Kidney epithelial cell (primary cell): ENCODE data around the gene VDR. TPM values are rescaled to one million over a fixed set of nuclear protein-coding genes. Genes with fewer than 3 reads are reported as not detected.

ENCODE experiments used
- DNase-seq: peaks from one replicate; pipeline ENCODE4 v3.0.0-alpha.2; 2010; ENCODE audit warnings: low read depth
- H3K27me3 ChIP-seq: 2 replicates; pipeline ENCODE4 v1.6.0; 2011; ENCODE audit warnings: low read length; ENCODE audit not compliant: control insufficient read depth, insufficient read depth
- H3K36me3 ChIP-seq: 2 replicates; pipeline ENCODE4 v1.5.1; 2011; ENCODE audit warnings: low read length; ENCODE audit not compliant: control insufficient read depth, insufficient read depth
- H3K4me3 ChIP-seq: 2 replicates; pipeline ENCODE4 v1.5.1; 2011; ENCODE audit warnings: low read depth, mild to moderate bottlenecking, control low read depth, low read length
- total RNA-seq: library from RNA; depleted of rRNA; stranded (reverse); fragments of >200 nt; gene quantifications from 2 replicates; pipeline ENCODE4 v1.2.3, GENCODE V29; 2015
- TF ChIP-seq, protein P1 (sequence below): IDR thresholded peaks from 2 replicates; pipeline ENCODE4 v1.5.1; 2011; ENCODE audit warnings: mild to moderate bottlenecking, moderate library complexity, low read length, control low read depth, inconsistent platforms; ENCODE audit not compliant: insufficient read depth, poor library complexity, severe bottlenecking

The VDR gene
- total RNA-seq, 1 donor from 2014 or later: 21.9 TPM

GRCh38 chr12:47801170-47801903 lies 103.5 kb downstream of the VDR start:
- Histone ChIP-seq H3K4me3 (no peak overlapping the region), H3K36me3 (peaks cover 3% of the 10 kb centered on the region), H3K27me3 (no peaks in the 10 kb centered on the region)
- DNase-seq: no peak
- TF ChIP-seq, protein P1, sequence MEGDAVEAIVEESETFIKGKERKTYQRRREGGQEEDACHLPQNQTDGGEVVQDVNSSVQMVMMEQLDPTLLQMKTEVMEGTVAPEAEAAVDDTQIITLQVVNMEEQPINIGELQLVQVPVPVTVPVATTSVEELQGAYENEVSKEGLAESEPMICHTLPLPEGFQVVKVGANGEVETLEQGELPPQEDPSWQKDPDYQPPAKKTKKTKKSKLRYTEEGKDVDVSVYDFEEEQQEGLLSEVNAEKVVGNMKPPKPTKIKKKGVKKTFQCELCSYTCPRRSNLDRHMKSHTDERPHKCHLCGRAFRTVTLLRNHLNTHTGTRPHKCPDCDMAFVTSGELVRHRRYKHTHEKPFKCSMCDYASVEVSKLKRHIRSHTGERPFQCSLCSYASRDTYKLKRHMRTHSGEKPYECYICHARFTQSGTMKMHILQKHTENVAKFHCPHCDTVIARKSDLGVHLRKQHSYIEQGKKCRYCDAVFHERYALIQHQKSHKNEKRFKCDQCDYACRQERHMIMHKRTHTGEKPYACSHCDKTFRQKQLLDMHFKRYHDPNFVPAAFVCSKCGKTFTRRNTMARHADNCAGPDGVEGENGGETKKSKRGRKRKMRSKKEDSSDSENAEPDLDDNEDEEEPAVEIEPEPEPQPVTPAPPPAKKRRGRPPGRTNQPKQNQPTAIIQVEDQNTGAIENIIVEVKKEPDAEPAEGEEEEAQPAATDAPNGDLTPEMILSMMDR: peak; percentile 39

DNA sequence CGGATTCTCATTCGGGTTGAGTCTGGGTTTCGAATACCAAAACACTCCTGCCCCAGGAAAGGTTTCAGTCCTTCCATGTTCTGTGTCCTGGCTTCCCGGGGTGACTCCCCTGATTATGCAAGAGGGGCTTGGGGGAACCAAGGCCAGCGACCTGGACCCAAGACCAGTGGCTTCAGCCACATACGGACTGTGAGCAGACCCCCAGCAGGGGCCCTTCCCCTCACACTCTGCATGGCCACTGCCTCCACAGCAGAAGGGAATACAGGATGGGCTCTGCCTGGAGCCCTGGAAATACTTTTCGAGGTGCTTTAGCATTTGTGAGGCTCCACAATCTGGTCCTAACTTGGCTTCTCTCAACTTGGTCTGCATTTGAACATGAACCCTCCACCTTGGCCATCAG lies 104.2 kb downstream of the VDR start:
- H3K4me3 ChIP-seq: no peak overlapping the region
- TF ChIP-seq, protein P1: no peak

DNA sequence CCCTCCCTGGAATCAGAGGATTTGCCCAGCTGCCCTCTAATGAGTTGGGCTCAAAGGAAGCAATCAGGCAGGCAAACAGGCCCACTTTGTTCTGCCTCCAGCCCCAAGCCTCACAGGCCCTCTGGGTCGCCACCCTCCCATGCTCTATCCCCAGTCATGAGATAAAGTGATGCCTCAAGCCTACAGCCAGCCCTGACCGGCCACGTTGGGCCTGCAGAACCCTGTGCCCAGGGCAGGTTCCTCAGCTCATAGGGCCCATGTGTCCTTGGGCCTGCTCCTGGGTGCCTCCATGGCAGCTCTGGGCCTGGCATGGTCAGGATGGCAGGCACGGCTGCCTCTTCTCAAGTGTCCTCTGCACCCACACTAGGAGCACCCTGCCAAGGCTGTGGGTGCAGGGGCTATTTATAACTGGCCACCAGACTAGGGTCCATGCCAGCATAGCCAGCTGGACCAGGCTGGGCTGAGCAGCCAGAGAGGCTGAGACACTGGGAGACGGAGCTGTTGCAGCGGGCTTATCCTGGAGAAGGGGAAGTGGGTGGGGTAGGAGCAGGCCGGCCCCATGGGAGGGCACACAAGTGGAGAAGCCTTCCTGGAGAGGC lies 105.3 kb downstream of the VDR start:
- Histone ChIP-seq H3K36me3 (peaks cover 4% of the 10 kb centered on the region), H3K4me3 (no peak overlapping the region), H3K27me3 (no peaks in the 10 kb centered on the region)
- TF ChIP-seq, protein P1: no peak
- DNase-seq: no peak

More for the DNA sequence above, 104.2 kb downstream of the VDR start:
- peaks cover 3% of the 10 kb centered on the region for H3K36me3 ChIP-seq
- DNase-seq: no peak
- H3K27me3 ChIP-seq: no peaks in the 10 kb centered on the region

DNA sequence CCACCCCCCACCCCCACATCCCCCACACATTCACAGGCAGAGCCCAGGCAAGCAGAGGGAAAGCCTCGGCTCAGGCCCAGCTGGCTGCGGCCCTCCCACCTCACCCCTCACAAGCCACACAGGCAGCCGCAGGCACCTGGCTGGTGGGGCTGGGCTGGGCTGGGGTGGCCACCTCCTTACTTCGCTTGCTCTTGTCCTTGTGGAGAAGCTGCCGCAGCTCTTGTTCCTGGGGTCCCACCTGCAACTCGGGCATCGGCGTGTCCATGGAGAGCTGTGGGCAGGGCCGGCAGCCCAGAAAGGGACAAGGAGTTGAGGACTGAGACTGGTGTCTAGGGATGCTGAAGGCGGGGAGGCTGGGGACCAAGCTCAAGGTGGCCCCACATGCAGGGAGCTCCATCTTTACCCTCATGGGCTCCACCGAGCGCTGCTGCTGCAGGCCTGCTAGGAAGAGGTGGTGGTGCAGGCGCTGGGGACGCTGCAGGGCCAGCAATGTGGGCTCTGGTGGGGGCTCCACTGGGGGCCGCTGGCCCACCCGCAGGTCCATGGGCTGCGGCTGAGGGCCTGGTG lies 106.3 kb downstream of the VDR start:
- TF ChIP-seq, protein P1: no peak
- Histone ChIP-seq H3K4me3 (no peak overlapping the region), H3K27me3 (no peaks in the 10 kb centered on the region), H3K36me3 (peaks cover 8% of the 10 kb centered on the region)
- no peak for DNase-seq

DNA sequence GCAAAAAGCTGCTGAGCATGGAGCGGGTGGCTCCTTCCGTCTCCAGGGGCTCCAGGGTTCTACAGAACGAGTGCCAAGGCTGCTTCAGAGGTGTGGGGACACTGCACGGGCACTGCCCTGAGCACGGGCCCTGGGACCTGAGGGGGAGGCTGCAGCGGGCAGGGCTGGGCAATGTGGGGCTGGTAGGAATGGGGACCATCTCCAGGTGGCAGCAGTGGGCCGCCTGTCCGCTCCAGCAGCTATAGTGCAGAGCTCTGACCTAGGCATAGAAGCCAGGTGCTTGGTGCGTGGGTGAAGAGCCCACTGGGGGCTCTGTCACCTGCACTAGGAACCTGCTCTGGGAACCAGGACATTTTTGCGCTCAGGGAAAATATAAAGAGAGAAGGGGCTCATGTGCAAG lies 107.4 kb downstream of the VDR start:
- TF ChIP-seq, protein P1: peak; percentile 49
- DNase-seq: no peak
- Histone ChIP-seq H3K4me3 (no peak overlapping the region), H3K27me3 (no peaks in the 10 kb centered on the region), H3K36me3 (peaks cover 8% of the 10 kb centered on the region)
